T-helper 1 cell treated with Interleukin-12 subunit alpha and Interleukin-12 subunit beta and Interleukin-4 antibody, amounts not matched to agents 30 ng/mL and 1 ng/mL, for 36 hours (primary cell): ENCODE measurements around the gene FFAR3. TPM values are rescaled to one million over a fixed set of nuclear protein-coding genes. Genes with fewer than 3 reads are reported as not detected.

ENCODE experiments used
- intact Hi-C: fragments of 100-400 bp; cut with micrococcal nuclease; formaldehyde crosslinking; loops from one replicate; pipeline ENCODE4 v1.15.1; 2024
- total RNA-seq: library from RNA; stranded (reverse); gene quantifications from 2 replicates; pipeline ENCODE4 v1.2.3, GENCODE V29; 2022

The FFAR3 gene, protein sequence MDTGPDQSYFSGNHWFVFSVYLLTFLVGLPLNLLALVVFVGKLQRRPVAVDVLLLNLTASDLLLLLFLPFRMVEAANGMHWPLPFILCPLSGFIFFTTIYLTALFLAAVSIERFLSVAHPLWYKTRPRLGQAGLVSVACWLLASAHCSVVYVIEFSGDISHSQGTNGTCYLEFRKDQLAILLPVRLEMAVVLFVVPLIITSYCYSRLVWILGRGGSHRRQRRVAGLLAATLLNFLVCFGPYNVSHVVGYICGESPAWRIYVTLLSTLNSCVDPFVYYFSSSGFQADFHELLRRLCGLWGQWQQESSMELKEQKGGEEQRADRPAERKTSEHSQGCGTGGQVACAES
- 0.17 and 0.25 TPM in 2 replicates for total RNA-seq

- intact Hi-C loops, result no loop called here
Measured at GRCh38 chr19:35357867-35358573, at the start of gene FFAR3. Gene FFAR3 (plus strand): TSS chr19:35358460. CDS start chr19:35358891, 431 bp downstream.

DNA sequence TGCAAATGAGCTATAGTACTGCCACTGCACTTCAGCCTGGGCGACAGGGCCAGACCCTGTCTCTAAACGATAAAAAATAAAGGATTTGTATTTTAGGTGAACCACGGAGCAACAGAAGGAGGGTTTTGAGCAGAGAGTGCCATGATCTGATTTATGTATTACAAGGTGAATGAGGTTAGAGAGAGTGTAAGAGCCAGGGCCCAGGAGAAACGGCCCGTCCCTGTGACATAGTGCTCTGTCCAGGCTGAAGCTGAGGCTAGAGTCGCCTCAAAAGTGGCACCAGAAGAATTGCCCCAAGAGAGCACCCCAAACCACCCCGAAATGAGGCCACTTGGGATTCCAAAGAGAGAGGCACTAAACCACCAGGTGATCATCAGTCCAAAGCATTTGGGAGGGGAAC is 49.4 kb upstream of the FFAR3 start:
- intact Hi-C loops, result no loop called here

GRCh38 chr19:35309481-35310279 is 48.6 kb upstream of the FFAR3 start:
- intact Hi-C loops, result no loop called here

- intact Hi-C loops, result no loop called here
Measured at GRCh38 chr19:35310331-35310730, 47.9 kb upstream of the FFAR3 start.

GRCh38 chr19:35310811-35311465 is 47.3 kb upstream of the FFAR3 start:
- intact Hi-C loops, result no loop called here

DNA sequence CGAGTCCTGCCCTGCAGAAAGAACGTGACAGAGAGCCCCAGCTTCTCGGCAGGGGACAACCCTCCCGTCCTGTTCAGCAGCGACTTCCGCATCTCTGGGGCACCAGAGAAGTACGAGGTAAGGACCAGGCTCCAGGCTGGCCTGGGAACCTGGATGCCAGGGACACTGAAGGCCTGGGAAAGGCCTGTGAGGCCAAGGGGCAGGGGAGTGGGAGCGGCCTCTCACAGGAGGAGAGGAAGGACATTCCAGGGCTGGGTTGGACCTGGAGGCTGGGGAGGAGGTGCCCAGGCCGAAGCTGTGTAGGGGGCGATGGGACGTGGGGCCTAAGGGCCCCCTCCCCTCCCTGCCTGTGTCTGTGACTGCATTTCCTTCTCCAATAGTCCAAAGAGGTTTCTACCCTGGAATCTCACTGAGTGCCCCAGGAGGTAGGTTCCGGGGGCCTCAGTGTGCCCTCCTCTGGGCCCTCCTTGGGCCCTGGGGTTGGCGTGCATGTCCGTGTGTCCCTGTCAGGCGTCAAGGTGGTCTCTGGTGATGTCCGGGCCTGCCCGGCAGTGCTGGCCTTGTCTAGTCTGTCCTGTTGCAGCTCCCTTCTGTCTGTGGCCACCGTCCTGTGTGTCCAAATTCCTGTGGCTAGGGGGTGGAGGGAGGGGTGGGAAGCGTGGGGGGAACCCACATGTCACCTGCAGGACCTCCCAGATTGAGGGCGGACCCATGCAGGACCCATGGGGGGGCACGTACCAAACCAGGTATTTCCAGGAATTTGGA is 46.2 kb upstream of the FFAR3 start:
- intact Hi-C loops, result no loop called here

- intact Hi-C loops, result no loop called here
Measured at GRCh38 chr19:35313587-35313986, 44.7 kb upstream of the FFAR3 start.

DNA sequence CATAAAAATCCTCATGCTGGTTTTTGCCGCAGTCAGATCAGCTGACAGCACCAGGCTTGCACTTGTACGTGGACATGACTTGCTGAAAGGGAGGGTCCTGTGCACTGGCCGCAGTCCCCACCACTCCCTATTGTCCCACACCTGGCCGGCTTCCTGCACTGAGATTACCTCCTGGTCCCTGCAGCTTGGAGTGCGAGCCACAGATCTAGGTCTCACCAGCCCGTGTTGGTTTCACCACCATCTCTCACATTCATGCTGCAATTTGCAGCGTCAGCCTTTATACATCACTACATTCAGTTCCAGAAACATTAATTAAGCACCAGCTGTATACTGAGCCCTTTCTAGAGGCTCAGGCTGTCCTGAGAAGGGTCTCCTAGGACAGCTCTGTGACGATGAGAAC is 44.2 kb upstream of the FFAR3 start:
- intact Hi-C loops, result no loop called here

DNA sequence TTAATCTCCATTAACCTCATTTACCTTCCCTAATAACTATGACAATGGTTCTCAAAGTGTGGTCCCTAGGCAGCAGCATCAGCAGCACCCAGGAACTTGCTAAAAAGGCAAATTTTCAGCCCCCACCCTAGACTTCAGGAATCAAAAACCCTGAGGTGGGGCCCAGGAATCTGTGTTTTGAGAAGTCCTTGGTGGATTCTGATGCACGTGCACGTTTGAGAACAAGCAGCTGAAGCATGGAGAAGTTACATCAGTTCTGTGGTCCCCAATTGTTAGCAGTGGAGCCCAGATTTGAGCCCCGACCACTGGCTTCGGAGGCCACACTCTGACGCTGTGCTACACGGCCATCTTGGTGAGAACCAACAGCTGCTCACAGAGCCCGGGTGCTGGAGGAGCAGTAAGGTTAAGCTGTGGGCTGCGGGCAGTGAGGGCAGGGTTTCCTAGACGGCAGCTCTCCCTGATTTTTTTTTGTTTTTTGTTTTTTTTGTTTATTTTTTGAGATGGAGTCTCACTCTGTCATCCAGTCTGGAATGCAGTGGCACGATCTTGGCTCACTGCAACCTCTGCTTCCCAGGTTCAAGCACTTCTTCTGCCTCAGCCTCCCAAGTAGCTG is 43.3 kb upstream of the FFAR3 start:
- intact Hi-C loops, result no loop called here

DNA sequence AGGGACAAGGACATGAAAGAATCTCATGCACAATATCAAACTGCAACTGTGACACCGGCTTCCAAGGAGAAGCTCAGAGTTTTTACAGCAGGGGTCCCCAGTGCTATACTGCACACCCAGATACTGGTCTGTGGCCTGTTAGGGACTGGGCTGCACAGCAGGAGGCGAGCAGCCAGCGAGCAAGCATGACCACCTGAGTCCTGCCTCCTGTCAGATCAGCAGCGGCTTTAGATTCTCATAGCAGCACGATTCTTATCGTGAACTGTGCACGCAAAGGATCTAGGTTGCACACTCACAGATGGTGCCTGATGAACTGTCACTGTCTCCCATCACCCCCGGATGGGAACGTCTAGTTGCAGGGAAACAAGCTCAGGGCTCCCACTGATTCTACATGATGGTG is 42.4 kb upstream of the FFAR3 start:
- intact Hi-C loops, result no loop called here

GRCh38 chr19:35316560-35316959 is 41.7 kb upstream of the FFAR3 start:
- intact Hi-C loops, result no loop called here

DNA sequence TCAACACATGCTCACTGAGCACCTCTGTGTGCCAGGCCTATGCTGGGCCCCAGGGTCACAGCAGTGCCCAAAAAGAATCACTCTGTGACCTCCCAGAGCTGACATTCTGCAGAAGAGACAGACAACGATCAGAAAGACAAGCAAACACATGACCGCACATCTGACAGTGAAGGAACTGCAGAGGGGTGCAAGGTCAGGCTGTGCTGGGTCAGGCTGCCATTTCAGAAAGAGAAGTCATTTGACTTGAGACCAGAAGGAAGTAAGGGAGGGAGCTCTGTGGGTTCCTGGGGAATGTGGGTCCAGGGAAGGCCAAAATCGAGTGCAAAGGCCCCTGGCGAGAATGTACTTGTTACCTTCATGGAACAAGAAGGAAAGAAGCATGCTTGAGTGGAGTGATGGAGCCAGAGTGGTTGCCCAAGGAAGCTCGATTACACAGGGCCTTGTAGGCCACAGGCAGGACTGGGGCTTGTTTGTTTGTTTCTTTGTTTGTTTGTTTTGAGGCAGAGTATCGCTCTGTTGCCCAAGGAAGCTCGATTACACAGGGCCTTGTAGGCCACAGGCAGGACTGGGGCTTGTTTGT is 40.7 kb upstream of the FFAR3 start:
- intact Hi-C loops, result no loop called here

DNA sequence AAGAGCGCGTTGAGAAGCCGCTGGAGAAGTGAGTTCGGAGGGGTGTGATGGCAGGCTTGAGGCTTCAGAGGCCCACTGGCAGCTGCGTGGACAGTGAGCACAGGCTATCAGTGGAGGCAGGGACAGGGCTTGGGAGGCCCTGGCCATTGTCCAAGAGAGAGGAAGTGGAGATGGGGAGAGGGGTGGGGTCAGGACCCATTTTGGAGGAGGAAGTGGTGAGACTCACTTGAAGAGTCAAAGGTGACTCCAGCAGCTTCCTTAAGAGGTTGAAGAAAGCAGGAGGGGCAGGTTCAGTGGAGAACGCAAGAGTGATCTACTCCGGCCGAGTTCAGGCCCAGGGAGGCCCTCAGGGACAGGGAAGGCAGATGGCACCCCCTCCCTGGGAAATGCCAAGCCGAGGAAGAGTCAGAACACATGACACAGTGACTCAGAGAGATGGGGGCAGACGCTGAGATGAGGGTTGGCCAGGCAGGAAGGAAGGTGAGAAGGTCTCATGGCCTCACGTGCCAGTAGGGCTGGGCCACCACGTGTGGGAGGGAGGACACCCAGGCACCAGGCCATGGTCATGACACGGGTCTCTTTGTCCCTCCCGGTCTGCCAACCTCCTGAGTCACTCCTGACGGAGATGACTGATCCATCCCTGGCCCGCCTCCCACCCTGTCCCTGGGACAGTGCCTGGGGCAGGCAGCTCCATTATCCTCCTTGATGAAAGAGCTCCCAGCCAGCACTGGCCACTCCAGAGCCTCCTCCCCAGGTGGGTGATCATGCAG is 39.4 kb upstream of the FFAR3 start:
- intact Hi-C loops, result no loop called here

DNA sequence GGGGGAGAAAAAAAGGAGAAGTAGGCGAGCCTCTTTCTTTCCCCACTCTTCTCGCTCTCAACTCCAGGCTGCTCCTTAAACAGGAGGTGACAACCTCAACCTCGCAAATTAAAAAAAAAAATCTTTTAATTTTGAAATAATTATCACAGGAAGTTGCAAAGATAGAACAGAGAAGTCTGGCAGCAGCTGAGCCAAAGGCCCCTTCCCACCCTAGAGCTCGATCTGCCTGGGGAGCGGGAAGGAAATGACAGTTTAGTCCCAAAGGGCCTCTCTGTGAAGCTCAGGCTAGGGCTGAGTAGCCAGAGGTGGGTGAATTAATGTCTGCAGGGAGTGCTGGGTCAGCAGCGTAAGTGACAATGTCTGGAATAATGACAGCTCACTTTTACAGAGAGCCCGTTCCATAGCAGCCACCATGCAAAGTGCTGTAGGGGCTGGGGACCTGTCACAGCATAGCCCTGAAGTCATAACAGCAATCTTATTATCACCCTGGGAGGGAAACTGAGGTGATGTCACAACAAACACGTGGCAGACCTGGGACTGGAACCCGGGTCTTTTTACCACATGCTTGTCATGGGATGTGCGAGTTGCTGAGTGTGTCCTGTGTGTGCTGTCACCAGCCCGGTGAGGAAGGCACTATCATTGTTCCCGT is 38.1 kb upstream of the FFAR3 start:
- intact Hi-C loops, result no loop called here

- intact Hi-C loops, result no loop called here
Measured at GRCh38 chr19:35321291-35321690, 37.0 kb upstream of the FFAR3 start.

GRCh38 chr19:35322014-35322413 is 36.2 kb upstream of the FFAR3 start:
- intact Hi-C loops, result no loop called here

DNA sequence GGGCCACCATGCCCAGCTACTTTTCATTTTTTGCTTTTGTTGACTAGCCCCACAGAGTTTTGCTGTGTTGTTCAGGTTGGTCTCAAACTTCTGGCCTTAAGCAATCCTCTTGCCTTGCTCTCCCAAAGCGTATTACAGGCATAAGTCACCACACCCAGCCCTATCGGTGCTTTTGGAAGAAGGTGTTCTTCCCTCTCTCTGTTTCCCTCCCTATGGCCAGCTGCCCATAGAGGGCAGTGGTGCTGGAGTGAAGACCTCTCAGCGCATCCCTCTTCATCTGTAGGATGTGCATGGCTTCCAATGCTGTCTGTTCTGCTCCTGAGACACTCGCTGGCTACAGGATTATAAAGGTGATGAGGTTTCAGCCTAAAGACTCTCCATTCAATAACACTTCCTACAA is 30.6 kb upstream of the FFAR3 start:
- intact Hi-C loops, result no loop called here

- intact Hi-C loops, result no loop called here
Measured at GRCh38 chr19:35328851-35329285, 29.4 kb upstream of the FFAR3 start, which contains the start of gene CD22. Gene CD22 (plus strand): TSS chr19:35329187. CDS start chr19:35332041, 2,854 bp downstream.

DNA sequence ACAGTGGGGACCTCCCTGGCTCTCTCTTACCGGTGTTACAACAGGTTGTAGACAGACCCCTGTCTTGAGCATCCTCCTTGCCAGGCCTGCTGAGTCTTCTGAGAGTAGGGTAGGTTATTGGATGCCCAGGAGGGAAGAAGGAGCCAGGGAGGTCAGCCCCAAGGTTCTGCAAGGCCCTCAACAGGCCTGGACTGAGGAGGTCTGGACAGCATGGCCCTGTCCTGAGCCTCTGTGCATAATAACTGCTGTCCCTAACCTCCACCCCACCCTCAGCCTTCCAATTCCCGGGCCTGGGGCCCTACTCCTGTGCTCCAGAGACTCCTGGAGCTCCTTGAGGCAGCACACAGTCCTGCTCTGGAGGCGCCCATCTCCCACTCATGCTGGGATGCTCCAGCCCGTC is 28.9 kb upstream of the FFAR3 start:
- intact Hi-C loops, result no loop called here
